SK-MEL-5 (cell line): ENCODE data around the gene ETS1. TPM values are rescaled to one million over a fixed set of nuclear protein-coding genes. Genes with fewer than 3 reads are reported as not detected.

Experiments used
- DNase-seq: peaks from one replicate; pipeline ENCODE4 v3.0.0-alpha.2; 2016; ENCODE audit warnings: low read depth, low spot score
- in situ Hi-C: cut with HindIII; loops from 2 replicates; pipeline ENCODE4 v1.10.0; 2016; ENCODE audit warnings: low sequenced_read_pairs, high pct_unique_total_duplicates, low pct_unique_long_range_greater_than_20kb
- total RNA-seq: library from RNA; depleted of rRNA; stranded (reverse); fragments of >200 nt; shearing (Covaris generic); gene quantifications from 2 replicates; pipeline ENCODE4 v1.2.3, GENCODE V29; 2014

The ETS1 gene
- total RNA-seq, 1 experiment from 2014 or later: 66.7 TPM

DNA sequence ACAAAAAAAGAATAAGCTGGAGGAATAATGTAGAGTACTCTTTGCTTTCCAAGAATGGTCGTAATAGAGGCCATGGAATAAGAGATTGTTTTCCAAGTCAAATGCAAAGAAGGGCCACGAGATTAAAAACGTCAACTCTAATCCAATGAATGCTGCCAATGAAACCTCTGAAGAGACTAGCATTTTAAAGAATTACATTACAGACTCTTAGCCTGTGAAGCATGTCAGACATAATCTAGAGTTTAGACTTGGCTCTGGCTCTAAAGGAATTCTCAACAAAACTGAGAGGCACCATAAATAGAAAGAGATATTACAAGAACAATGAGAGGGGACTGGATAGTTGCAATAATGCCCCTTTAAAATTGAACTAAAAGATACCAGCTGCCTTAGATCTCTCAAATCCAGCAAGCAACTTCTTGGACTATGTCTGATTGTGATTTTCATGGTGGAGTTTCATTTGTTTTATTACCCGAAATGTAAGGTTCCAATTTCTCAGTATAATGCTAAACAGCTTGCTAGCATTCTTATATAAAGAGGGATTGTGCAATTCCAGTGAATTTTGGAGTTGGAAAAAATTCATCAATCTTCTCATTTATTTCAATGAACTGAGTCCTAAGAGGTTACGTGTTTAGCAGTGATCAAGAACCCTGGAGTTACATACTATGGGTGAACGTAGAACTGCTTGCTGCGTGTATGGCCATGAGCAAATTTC is 5.6 kb downstream of the ETS1 start:
- no peak for DNase-seq
- in situ Hi-C loops: no loop called here

- in situ Hi-C loops: no loop called here
- DNase-seq: no peak
Observed at GRCh38 chr11:128580612-128581011, 6.7 kb downstream of the ETS1 start.

GRCh38 chr11:128579798-128580504 is 7.4 kb downstream of the ETS1 start:
- no peak for DNase-seq
- in situ Hi-C loops: no loop called here

DNA sequence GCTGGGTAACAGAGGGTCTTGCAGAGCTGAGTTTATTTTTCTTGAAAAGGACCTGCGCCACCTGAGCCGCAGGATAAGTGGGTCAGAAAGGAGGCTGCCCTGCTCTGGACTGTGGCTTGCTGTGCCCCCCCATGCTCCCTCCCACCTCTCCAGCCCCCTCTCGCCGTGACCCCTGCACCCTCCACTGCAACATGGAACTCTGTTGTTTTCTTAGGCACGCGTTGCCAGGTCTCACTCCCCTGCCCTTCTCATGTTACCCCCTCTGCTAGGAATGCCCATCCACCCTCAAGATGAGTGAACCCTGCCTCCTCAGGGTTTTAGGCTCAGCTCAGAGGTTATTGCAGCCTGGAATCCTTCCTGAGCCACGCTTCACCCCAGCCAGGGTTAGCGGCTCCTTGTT is 10.8 kb downstream of the ETS1 start:
- in situ Hi-C loops: no loop called here
- no peak for DNase-seq

- no peak for DNase-seq
Observed at GRCh38 chr11:128575961-128576350, 11.4 kb downstream of the ETS1 start.

DNA sequence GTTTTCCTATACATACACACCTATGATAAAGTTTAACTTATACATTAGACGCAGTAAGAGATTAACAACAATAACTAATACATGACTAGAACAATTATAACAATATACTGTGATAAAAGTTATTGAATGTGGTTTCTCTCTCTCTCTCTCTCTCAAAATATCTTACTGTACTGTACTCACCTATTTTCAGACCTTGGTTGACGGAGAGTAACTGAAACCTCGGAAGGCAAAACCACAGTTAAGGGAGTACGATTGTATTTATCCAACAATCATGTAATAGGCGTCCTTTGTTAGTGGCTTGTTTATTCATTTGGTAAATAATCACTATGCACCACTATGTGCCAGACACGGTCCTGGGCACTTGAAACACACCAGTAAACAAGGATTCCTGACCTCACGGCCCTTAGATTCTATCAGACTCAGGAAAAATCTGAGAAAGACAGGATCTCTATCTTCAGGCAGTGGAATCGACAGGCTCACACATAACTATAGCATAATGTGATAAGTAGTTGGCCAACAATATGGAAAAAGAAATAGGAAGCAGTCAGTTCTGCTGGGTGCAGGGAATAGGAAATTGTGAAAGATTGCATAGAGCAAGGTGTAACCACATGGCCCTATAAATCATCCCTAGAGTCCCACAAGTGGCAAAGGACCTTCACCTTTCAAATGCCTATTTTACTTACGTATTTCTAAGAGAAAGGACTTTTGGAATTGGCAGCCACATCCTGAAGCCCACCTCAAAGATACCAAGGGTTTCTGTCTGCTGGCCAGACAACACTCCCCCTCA is 12.0 kb downstream of the ETS1 start:
- DNase-seq: no peak
- in situ Hi-C loops: no loop called here

More at GRCh38 chr11:128575961-128576350, 11.4 kb downstream of the ETS1 start:
- in situ Hi-C loops: no loop called here

DNA sequence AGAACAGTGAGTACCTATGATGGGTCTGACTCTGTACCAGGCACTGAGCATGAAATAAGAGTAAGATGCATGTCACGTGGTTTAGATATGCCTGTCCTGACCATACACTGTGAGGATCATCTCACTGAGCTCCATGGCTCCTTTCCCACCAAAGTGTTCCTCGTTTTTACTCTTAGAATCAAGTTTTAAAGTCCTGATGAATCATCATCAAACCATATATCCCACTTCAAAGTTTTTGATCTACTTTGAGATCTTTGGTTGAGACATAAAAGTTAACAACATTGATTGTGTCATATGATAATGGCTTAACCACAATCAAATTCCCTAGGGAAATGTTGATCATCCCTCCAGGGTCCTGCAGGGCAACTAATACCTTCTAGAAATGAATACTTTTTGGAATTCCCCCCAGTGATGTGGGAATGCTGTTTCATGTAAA is 12.8 kb downstream of the ETS1 start:
- no peak for DNase-seq
- in situ Hi-C loops: no loop called here

GRCh38 chr11:128573638-128574037 is 13.7 kb downstream of the ETS1 start:
- in situ Hi-C loops: no loop called here
- DNase-seq: no peak

DNA sequence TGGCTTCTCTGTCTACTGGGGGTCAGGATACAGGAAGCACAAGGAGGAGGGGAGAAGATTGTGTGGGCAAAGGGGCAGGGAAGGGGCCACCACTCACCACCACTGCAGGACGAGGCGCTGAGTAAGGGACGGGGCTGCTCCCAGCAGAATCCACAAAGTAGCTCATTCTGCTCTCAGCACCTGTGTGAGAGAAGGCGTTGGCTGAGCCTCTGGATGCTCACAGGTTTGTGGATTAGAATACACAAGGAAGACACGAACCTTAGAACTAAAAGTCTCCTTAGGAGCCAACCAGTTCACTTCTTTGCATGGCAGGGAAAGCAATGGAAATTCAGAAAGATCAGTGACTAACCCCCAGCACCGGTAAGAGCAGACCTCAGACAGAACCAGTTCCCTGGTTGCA is 14.4 kb downstream of the ETS1 start:
- in situ Hi-C loops: no loop called here
- no peak for DNase-seq

DNA sequence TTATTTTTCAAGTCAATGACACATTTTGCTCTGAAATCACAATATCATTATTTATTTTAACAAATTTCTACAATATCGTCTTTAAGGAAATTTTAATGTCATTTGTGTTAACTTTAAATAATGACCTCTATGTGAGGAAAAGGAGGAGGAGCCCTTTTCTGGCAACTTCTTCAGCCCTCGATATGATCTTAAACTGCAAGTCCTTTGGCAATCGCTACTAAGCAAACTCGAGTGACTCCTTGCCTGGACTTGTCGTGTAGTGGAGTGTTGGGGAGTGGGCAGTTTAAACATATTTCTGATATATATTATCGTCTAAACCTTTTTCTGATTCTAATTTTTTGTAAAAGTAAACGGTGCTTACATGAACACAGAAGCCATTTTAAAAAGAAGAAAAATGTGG is 16.7 kb downstream of the ETS1 start:
- in situ Hi-C loops: no loop called here
- DNase-seq: no peak

GRCh38 chr11:128569291-128569690 is 18.1 kb downstream of the ETS1 start:
- in situ Hi-C loops: no loop called here
- peak; percentile 18 for DNase-seq

- no peak for DNase-seq
- in situ Hi-C loops: no loop called here
Observed at GRCh38 chr11:128568166-128568778, 19.1 kb downstream of the ETS1 start.

GRCh38 chr11:128567130-128567529 is 20.2 kb downstream of the ETS1 start:
- DNase-seq: no peak
- in situ Hi-C loops: no loop called here

GRCh38 chr11:128565881-128566280 is 21.5 kb downstream of the ETS1 start:
- in situ Hi-C loops: no loop called here

GRCh38 chr11:128564642-128565245 is 22.6 kb downstream of the ETS1 start:
- in situ Hi-C loops: no loop called here
- DNase-seq: no peak

More at GRCh38 chr11:128565881-128566280, 21.5 kb downstream of the ETS1 start:
- no peak for DNase-seq

GRCh38 chr11:128563942-128564641 is 23.3 kb downstream of the ETS1 start:
- in situ Hi-C loops: no loop called here
- no peak for DNase-seq

DNA sequence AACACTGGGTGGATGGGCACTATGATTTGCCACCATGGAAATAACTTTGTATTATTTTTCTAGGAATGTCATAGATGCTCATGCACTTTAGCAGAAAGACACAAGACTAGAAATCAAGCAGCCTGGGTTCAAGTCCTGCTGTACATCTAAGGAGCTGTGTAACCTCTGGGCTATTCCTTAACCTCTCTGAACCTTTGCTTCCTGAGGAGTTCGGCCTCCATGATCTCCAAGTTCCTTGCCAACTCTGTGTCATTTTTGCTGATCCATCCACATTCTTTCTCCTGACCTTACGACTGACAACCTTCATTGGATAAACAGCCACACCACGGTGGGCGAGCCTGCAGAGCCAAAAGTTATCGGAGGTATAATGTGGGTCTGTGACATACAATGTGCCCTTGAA is 24.1 kb downstream of the ETS1 start:
- DNase-seq: no peak
- in situ Hi-C loops: no loop called here
